Measurements from ENCODE around the gene RND3. TPM values are rescaled to one million over a fixed set of nuclear protein-coding genes. Genes with fewer than 3 reads are reported as not detected.

The RND3 gene
- total and polyA plus RNA-seq, 9 of the 15 experiments (the other 6 are each of a cell fraction or from before 2014, with no cell fraction given), result 0.22 to 0.64 (median 0.29) TPM; not detected in 4

- 0% methylated on average over 7 of the region's 7 CpGs for WGBS (ENCODE audit: insufficient coverage, low coverage, missing lambda C conversion rate)
- ChIA-PET CTCF (ENCODE audit: low intra/inter-chr PET ratio) (interaction anchor here (0.6 kb wide), 1 partner anchor 86 kb away, joined by 6 read pairs; no protein-coding TSS in a partner anchor), POLR2A (no interaction called here)
- Histone ChIP-seq H3K9me1 (ENCODE audit: control insufficient read depth, insufficient read depth, low read length) (no peaks in the 10 kb centered on the region), H3K36me3 (ENCODE audit: control insufficient read depth, insufficient read depth, low read length) (no peaks in the 10 kb centered on the region), H3K27ac (ENCODE audit: extremely low read depth, low read depth, low read length) (no peak overlapping the region), H3K9ac (ENCODE audit: insufficient read depth in 1 of 2, low read depth in 2 of 2, low read length in 2 of 2) (no peak overlapping the region), H3K4me1 (replicated peaks in 1 of 2; ENCODE audit: control insufficient read depth in 2 of 2, insufficient read depth in 2 of 2, low read length in 2 of 2) (no peaks in the 10 kb centered on the region), H3K4me3 (no peak overlapping the region), H3K27me3 (ENCODE audit: control insufficient read depth in 2 of 2, insufficient read depth in 2 of 2, low read length in 2 of 2) (no peaks in the 10 kb centered on the region), H3K9me3 (replicated peaks; ENCODE audit: control insufficient read depth, insufficient read depth, low read depth, low read length) (no peaks in the 10 kb centered on the region), H3K79me2 (ENCODE audit: control insufficient read depth, insufficient read depth, low read length) (no peaks in the 10 kb centered on the region), H4K20me1 (replicated peaks; ENCODE audit: control insufficient read depth, insufficient read depth, low read length) (no peaks in the 10 kb centered on the region), H3K4me2 (ENCODE audit: insufficient read depth, low read length) (no peak overlapping the region), H2AFZ (ENCODE audit: low read depth, low read length) (no peak overlapping the region)
- intact Hi-C loops (cut with micrococcal nuclease) (no loop called here), in situ Hi-C loops (cut with MboI) (no loop called here)
- FAIRE-seq, result no peak
- BruUV-seq (replicated peaks), result no TSS peak
- ATAC-seq, result no peak
- no peak for DNase-seq (ENCODE audit: extremely low read depth in 1 of 4, low spot score in 3 of 4)
- no peak for TF ChIP-seq TBP (optimal IDR thresholded peaks at IDR 0.05; ENCODE audit: low read depth, low read length)
- no peak for TF ChIP-seq BCOR (IDR thresholded peaks at IDR 0.05)
- TF ChIP-seq THAP12 (CRISPR knock-in tag; IDR thresholded peaks at IDR 0.05), result no peak
- TF ChIP-seq FOS (IDR thresholded peaks at IDR 0.05; ENCODE audit: extremely low read depth, insufficient read length), result no peak
- no peak for TF ChIP-seq CHD4 (IDR thresholded peaks at IDR 0.05; ENCODE audit: insufficient read depth, insufficient replicate concordance, low read depth, low read length, poor library complexity, severe bottlenecking)
- TF ChIP-seq TGIF2 (CRISPR knock-in tag; IDR thresholded peaks at IDR 0.05), result no peak
- no peak for TF ChIP-seq KLF13 (tag; IDR thresholded peaks at IDR 0.05; ENCODE audit: borderline replicate concordance, low read depth)
- no peak for TF ChIP-seq SRSF9 (IDR thresholded peaks at IDR 0.05; ENCODE audit: borderline replicate concordance, low read depth, low read length)
- TF ChIP-seq EZH2 (IDR thresholded peaks at IDR 0.05; ENCODE audit: borderline replicate concordance, low read depth, low read length), result no peak
- TF ChIP-seq, protein P1, sequence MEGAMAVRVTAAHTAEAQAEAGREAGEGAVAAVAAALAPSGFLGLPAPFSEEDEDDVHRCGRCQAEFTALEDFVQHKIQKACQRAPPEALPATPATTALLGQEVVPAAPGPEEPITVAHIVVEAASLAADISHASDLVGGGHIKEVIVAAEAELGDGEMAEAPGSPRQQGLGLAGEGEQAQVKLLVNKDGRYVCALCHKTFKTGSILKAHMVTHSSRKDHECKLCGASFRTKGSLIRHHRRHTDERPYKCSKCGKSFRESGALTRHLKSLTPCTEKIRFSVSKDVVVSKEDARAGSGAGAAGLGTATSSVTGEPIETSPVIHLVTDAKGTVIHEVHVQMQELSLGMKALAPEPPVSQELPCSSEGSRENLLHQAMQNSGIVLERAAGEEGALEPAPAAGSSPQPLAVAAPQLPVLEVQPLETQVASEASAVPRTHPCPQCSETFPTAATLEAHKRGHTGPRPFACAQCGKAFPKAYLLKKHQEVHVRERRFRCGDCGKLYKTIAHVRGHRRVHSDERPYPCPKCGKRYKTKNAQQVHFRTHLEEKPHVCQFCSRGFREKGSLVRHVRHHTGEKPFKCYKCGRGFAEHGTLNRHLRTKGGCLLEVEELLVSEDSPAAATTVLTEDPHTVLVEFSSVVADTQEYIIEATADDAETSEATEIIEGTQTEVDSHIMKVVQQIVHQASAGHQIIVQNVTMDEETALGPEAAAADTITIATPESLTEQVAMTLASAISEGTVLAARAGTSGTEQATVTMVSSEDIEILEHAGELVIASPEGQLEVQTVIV (CRISPR knock-in tag; IDR thresholded peaks at IDR 0.05; ENCODE audit: borderline replicate concordance), result no peak
- TF ChIP-seq ZNF197 (CRISPR knock-in tag; IDR thresholded peaks at IDR 0.05; ENCODE audit: low read depth), result no peak
- no peak for TF ChIP-seq ZC3H11A (IDR thresholded peaks at IDR 0.05; ENCODE audit: low read depth, low read length)
Measured at GRCh38 chr2:150468350-150468960, 19.0 kb downstream of the RND3 start.
